HepG2 (cell line): ENCODE results near the gene MIA.

Experiments
- ARNTL ChIP-seq: sonication (generic); formaldehyde crosslinking; IDR thresholded peaks from 2 replicates; pipeline ENCODE4 v1.4.0; 2020; ENCODE audit warnings: mild to moderate bottlenecking, missing genetic modification reagents
- HNRNPK ChIP-seq: fragments of 200-400 bp; formaldehyde crosslinking; IDR thresholded peaks from 2 replicates; pipeline ENCODE4 v1.6.1; 2018; ENCODE audit warnings: low read length, low read depth, moderate library complexity, mild to moderate bottlenecking; ENCODE audit not compliant: poor library complexity, severe bottlenecking
- PHF8 ChIP-seq: sonication (generic); formaldehyde crosslinking; IDR thresholded peaks from 2 replicates; pipeline ENCODE4 v1.5.0; 2020; ENCODE audit warnings: missing genetic modification reagents
- TF ChIP-seq, protein P1 (sequence below): sonication (generic); formaldehyde crosslinking; IDR thresholded peaks from 2 replicates; pipeline ENCODE4 v1.5.0; 2020; ENCODE audit warnings: mild to moderate bottlenecking, missing genetic modification reagents, moderate library complexity

DNA sequence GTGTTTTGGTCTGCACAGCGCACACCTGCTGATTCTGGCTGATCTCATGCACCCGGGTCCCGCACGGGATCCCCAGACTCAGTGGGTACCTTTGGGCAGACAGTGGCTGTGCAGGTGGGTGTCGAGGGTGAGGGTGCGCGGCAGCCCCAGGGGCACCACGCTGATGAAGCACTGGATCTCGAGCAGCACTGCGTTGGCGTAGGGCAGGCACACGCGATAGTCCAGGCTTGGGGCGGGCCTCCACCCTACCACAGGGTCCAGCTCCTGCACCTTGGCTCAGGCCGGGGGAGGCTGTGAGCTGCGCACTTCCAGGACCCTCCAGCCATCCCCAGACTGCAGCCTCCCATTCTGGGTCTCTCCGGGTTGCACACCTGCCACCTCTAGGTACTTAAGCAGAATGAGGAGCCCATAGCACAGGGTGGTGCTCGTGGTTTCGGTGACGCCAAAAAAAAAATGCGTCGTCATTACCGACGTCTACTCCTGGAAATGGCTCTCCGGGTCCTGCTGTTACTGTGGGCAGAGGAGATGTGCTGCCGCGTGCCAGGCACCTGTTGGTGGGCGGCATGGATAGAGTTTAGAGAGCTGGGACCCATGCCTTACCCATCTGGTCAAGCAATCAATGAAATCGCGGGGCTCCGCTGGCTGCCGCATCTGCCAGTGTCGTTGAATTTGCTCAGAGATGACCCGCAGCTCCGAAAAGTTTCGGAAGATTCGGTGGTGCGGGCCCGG lies 34.2 kb downstream of the MIA start:
- TF ChIP-seq HNRNPK (no peak), ARNTL (no peak), PHF8 (CRISPR knock-in tag) (no peak)
- TF ChIP-seq, protein P1, sequence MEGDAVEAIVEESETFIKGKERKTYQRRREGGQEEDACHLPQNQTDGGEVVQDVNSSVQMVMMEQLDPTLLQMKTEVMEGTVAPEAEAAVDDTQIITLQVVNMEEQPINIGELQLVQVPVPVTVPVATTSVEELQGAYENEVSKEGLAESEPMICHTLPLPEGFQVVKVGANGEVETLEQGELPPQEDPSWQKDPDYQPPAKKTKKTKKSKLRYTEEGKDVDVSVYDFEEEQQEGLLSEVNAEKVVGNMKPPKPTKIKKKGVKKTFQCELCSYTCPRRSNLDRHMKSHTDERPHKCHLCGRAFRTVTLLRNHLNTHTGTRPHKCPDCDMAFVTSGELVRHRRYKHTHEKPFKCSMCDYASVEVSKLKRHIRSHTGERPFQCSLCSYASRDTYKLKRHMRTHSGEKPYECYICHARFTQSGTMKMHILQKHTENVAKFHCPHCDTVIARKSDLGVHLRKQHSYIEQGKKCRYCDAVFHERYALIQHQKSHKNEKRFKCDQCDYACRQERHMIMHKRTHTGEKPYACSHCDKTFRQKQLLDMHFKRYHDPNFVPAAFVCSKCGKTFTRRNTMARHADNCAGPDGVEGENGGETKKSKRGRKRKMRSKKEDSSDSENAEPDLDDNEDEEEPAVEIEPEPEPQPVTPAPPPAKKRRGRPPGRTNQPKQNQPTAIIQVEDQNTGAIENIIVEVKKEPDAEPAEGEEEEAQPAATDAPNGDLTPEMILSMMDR (CRISPR knock-in tag), result no peak
